ENCODE measurements around the gene PPTC7. TPM values are rescaled to one million over a fixed set of nuclear protein-coding genes. Genes with fewer than 3 reads are reported as not detected.

Gene PPTC7
- polyA plus RNA-seq, 1 donor from 2014 or later: 7.2 TPM

DNA sequence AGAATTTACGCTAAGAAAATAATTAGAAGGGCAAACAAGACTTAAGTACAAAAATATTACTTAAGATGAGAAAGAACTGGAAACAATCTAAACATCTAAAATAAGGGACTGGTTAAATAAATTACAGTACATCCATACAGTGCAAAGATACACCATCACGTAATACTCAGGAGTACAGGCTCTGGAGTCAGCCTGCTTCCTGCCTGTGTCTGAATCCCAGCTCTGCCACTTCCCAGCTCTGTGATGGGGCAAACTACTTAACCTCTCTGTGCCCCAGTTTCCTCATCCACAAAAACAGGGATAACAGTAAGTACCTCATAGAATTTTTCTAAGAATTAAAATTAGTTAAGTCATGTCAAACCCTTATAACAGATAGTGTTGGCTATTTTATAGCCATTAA, 36.0 kb downstream of the PPTC7 start:
- Histone ChIP-seq H2AFZ (ENCODE audit: low read depth, low read length) (no peak overlapping the region), H3K9ac (ENCODE audit: low read length) (no peak overlapping the region), H3K36me3 (ENCODE audit: insufficient read depth, low read length) (peaks cover 4% of the 10 kb centered on the region), H3K79me2 (replicated peaks; ENCODE audit: insufficient read depth, low read length) (no peaks in the 10 kb centered on the region), H3K9me2 (ENCODE audit: insufficient read depth, low read length) (no peaks in the 10 kb centered on the region), H3K4me3 (ENCODE audit: low read length) (no peak overlapping the region), H3K27me3 (ENCODE audit: insufficient read depth, low read depth, low read length) (no peaks in the 10 kb centered on the region), H3K4me2 (ENCODE audit: low read length) (no peak overlapping the region), H3K27ac (ENCODE audit: low read length) (no peak overlapping the region), H3K9me3 (ENCODE audit: low read length) (no peaks in the 10 kb centered on the region), H3F3A (ENCODE audit: insufficient read depth, low read length, poor library complexity, severe bottlenecking) (no peaks in the 10 kb centered on the region), H4K20me1 (ENCODE audit: insufficient read depth) (no peaks in the 10 kb centered on the region)
- TF ChIP-seq TAF1 (IDR thresholded peaks at IDR 0.05; ENCODE audit: low read depth): no peak

DNA sequence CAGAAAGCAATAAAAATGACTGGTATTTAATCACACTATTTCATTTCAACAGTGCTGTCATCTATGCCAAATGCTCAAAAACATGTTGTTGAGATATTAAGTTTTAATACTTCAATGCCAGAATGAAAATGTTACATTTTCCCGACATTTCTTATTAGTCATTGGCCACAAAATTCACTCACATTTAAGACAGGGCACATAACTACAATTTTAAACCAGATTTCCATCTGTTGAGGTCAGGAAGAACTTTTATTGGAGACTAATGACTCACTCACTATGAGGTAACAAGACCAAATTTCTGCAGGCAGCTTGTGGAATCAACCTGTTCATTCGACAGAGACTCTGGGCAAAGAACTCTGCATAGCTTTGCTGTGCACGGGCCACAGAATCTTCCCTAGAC, 36.8 kb downstream of the PPTC7 start:
- H2AFZ ChIP-seq (ENCODE audit: low read depth, low read length): no peak overlapping the region
- no peaks in the 10 kb centered on the region for H3K27me3 ChIP-seq (ENCODE audit: insufficient read depth, low read depth, low read length)
- H3K4me2 ChIP-seq (ENCODE audit: low read length): no peak overlapping the region
- no peaks in the 10 kb centered on the region for H3K9me3 ChIP-seq (ENCODE audit: low read length)
- H3K4me3 ChIP-seq (ENCODE audit: low read length): no peak overlapping the region
- TF ChIP-seq, protein P1, sequence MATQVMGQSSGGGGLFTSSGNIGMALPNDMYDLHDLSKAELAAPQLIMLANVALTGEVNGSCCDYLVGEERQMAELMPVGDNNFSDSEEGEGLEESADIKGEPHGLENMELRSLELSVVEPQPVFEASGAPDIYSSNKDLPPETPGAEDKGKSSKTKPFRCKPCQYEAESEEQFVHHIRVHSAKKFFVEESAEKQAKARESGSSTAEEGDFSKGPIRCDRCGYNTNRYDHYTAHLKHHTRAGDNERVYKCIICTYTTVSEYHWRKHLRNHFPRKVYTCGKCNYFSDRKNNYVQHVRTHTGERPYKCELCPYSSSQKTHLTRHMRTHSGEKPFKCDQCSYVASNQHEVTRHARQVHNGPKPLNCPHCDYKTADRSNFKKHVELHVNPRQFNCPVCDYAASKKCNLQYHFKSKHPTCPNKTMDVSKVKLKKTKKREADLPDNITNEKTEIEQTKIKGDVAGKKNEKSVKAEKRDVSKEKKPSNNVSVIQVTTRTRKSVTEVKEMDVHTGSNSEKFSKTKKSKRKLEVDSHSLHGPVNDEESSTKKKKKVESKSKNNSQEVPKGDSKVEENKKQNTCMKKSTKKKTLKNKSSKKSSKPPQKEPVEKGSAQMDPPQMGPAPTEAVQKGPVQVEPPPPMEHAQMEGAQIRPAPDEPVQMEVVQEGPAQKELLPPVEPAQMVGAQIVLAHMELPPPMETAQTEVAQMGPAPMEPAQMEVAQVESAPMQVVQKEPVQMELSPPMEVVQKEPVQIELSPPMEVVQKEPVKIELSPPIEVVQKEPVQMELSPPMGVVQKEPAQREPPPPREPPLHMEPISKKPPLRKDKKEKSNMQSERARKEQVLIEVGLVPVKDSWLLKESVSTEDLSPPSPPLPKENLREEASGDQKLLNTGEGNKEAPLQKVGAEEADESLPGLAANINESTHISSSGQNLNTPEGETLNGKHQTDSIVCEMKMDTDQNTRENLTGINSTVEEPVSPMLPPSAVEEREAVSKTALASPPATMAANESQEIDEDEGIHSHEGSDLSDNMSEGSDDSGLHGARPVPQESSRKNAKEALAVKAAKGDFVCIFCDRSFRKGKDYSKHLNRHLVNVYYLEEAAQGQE (IDR thresholded peaks at IDR 0.05; ENCODE audit: borderline replicate concordance): no peak
- TF ChIP-seq MXI1 (conservative IDR thresholded peaks at IDR 0.05; ENCODE audit: poor library complexity, severe bottlenecking): no peak
- TF ChIP-seq, protein P2, sequence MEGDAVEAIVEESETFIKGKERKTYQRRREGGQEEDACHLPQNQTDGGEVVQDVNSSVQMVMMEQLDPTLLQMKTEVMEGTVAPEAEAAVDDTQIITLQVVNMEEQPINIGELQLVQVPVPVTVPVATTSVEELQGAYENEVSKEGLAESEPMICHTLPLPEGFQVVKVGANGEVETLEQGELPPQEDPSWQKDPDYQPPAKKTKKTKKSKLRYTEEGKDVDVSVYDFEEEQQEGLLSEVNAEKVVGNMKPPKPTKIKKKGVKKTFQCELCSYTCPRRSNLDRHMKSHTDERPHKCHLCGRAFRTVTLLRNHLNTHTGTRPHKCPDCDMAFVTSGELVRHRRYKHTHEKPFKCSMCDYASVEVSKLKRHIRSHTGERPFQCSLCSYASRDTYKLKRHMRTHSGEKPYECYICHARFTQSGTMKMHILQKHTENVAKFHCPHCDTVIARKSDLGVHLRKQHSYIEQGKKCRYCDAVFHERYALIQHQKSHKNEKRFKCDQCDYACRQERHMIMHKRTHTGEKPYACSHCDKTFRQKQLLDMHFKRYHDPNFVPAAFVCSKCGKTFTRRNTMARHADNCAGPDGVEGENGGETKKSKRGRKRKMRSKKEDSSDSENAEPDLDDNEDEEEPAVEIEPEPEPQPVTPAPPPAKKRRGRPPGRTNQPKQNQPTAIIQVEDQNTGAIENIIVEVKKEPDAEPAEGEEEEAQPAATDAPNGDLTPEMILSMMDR (IDR thresholded peaks at IDR 0.05; ENCODE audit: poor library complexity, severe bottlenecking): no peak
- no peak for TF ChIP-seq POLR2AphosphoS5 (IDR thresholded peaks at IDR 0.05)
- TF ChIP-seq EP300 (conservative IDR thresholded peaks at IDR 0.05; ENCODE audit: poor library complexity, severe bottlenecking): no peak
- no peak for TF ChIP-seq TAF1 (IDR thresholded peaks at IDR 0.05; ENCODE audit: low read depth)
- no peak for TF ChIP-seq RAD21 (conservative IDR thresholded peaks at IDR 0.05)
- TF ChIP-seq SMC3 (conservative IDR thresholded peaks at IDR 0.05; ENCODE audit: poor library complexity): no peak
- TF ChIP-seq EZH2 (IDR thresholded peaks at IDR 0.05; ENCODE audit: borderline replicate concordance, insufficient read depth, low read length, poor library complexity, severe bottlenecking): no peak
- H3K9me2 ChIP-seq (ENCODE audit: insufficient read depth, low read length): no peaks in the 10 kb centered on the region
- H3F3A ChIP-seq (ENCODE audit: insufficient read depth, low read length, poor library complexity, severe bottlenecking): no peaks in the 10 kb centered on the region
- no peaks in the 10 kb centered on the region for H4K20me1 ChIP-seq (ENCODE audit: insufficient read depth)
- no peak overlapping the region for H3K27ac ChIP-seq (ENCODE audit: low read length)
- H3K9ac ChIP-seq (ENCODE audit: low read length): no peak overlapping the region
- peaks cover 4% of the 10 kb centered on the region for H3K36me3 ChIP-seq (ENCODE audit: insufficient read depth, low read length)
- H3K79me2 ChIP-seq (replicated peaks; ENCODE audit: insufficient read depth, low read length): no peaks in the 10 kb centered on the region

DNA sequence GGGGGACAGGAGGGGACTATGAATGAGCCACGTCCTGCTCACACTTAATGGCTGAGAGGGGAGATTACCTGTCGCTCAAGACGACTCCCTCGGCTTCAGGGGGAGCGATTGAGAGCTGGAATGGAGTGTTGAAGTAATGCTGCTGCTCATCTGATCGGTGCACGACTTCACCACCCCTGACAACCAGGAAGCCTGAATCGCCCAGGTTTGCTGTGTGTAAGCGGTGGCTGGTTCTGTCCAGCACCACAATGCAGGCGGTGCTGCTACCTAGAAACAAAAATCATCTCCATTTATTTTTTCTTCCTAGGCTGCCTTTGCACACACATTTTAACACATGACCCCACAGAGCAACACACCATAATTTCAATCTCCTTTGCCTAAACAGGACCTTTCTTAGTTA, 37.3 kb downstream of the PPTC7 start:
- H3K9ac ChIP-seq (ENCODE audit: low read length): no peak overlapping the region
- no peaks in the 10 kb centered on the region for H3K9me2 ChIP-seq (ENCODE audit: insufficient read depth, low read length)
- no peak overlapping the region for H3K4me3 ChIP-seq (ENCODE audit: low read length)
- no peak overlapping the region for H2AFZ ChIP-seq (ENCODE audit: low read depth, low read length)
- no peaks in the 10 kb centered on the region for H4K20me1 ChIP-seq (ENCODE audit: insufficient read depth)
- TF ChIP-seq, protein P1 (IDR thresholded peaks at IDR 0.05; ENCODE audit: borderline replicate concordance): no peak
- TF ChIP-seq SMC3 (conservative IDR thresholded peaks at IDR 0.05; ENCODE audit: poor library complexity) (no peak), POLR2AphosphoS5 (IDR thresholded peaks at IDR 0.05) (no peak)
- TF ChIP-seq, protein P2 (IDR thresholded peaks at IDR 0.05; ENCODE audit: poor library complexity, severe bottlenecking): no peak
- H3K27me3 ChIP-seq (ENCODE audit: insufficient read depth, low read depth, low read length): no peaks in the 10 kb centered on the region
- H3K27ac ChIP-seq (ENCODE audit: low read length): no peak overlapping the region
- no peak overlapping the region for H3K4me2 ChIP-seq (ENCODE audit: low read length)
- peaks cover 4% of the 10 kb centered on the region for H3K36me3 ChIP-seq (ENCODE audit: insufficient read depth, low read length)
- no peaks in the 10 kb centered on the region for H3K9me3 ChIP-seq (ENCODE audit: low read length)
- H3F3A ChIP-seq (ENCODE audit: insufficient read depth, low read length, poor library complexity, severe bottlenecking): no peaks in the 10 kb centered on the region
- H3K79me2 ChIP-seq (replicated peaks; ENCODE audit: insufficient read depth, low read length): no peaks in the 10 kb centered on the region
